Measurements from ENCODE around the gene AASS. TPM values are rescaled to one million over a fixed set of nuclear protein-coding genes. Genes with fewer than 3 reads are reported as not detected.

The AASS gene
- total RNA-seq, 1 donor = 26.4 TPM

DNA sequence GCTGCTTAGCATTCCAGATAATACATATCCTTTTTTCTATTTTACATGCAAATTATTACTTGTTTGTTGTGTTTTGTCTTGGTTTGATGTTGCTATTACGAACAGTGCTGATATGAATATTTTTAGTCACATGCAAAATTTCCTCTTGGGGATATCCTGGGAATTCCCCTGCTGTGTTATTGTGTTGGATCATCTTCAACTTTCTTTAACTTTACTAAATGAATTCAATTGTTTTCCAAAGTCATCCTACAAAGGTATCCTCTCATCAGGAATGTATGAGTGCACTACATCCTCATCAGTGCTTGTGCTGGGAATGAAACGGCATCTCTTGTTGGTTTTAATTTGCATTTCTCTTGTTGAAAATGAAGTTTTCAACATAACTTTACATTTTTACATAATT lies 87.1 kb downstream of the AASS start:
- no peaks in the 10 kb centered on the region for H3K36me3 ChIP-seq (ENCODE audit: insufficient read depth, low read length)
- no peaks in the 10 kb centered on the region for H4K20me1 ChIP-seq (ENCODE audit: insufficient read depth, low read length)
- H2AFZ ChIP-seq (ENCODE audit: low read length) = no peak overlapping the region
- TF ChIP-seq CTCF (IDR thresholded peaks at IDR 0.05; ENCODE audit: extremely low read depth, low read depth, low read length) = no peak
- no peak for DNase-seq (ENCODE audit: insufficient read length, low spot score, missing footprints)
- no peaks in the 10 kb centered on the region for H3K4me1 ChIP-seq (ENCODE audit: insufficient read depth, low read length)
- H3K27me3 ChIP-seq (ENCODE audit: insufficient read depth, low read length) = no peaks in the 10 kb centered on the region
- H3K79me2 ChIP-seq (ENCODE audit: insufficient read depth, low read length) = no peaks in the 10 kb centered on the region
- no peak overlapping the region for H3K4me3 ChIP-seq (ENCODE audit: insufficient read depth, low read length)
- H3K9me3 ChIP-seq (ENCODE audit: low read depth, low read length) = no peaks in the 10 kb centered on the region
- H3K27ac ChIP-seq (ENCODE audit: low read depth, low read length) = no peak overlapping the region
- H3K4me2 ChIP-seq (ENCODE audit: insufficient read depth, low read length) = no peak overlapping the region

DNA sequence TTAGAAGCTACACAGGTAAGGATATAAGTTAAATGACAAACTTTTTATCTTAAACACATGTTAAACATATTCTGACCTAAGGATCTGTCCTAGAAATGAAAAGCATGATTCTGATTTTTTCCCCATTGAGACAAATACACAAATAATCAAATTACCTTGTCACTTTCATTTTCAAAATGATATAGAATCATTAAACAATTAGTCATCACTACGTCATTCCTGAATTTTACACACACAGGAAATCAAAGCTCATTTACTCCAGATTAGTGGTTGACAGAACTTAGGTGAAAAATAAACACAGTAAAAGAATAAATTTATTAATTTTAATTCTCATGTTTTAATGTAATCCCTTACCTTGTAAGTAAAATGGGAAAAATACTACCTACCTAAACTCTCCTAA lies 89.0 kb downstream of the AASS start:
- Histone ChIP-seq H3K27me3 (ENCODE audit: insufficient read depth, low read length) (no peaks in the 10 kb centered on the region), H3K4me2 (ENCODE audit: insufficient read depth, low read length) (no peak overlapping the region), H3K4me1 (ENCODE audit: insufficient read depth, low read length) (no peaks in the 10 kb centered on the region), H3K27ac (ENCODE audit: low read depth, low read length) (no peak overlapping the region), H2AFZ (ENCODE audit: low read length) (no peak overlapping the region), H3K9me3 (ENCODE audit: low read depth, low read length) (no peaks in the 10 kb centered on the region), H3K79me2 (ENCODE audit: insufficient read depth, low read length) (no peaks in the 10 kb centered on the region), H4K20me1 (ENCODE audit: insufficient read depth, low read length) (no peaks in the 10 kb centered on the region), H3K36me3 (ENCODE audit: insufficient read depth, low read length) (no peaks in the 10 kb centered on the region), H3K4me3 (ENCODE audit: insufficient read depth, low read length) (no peak overlapping the region)
- no peak for DNase-seq (ENCODE audit: insufficient read length, low spot score, missing footprints)
- no peak for TF ChIP-seq CTCF (IDR thresholded peaks at IDR 0.05; ENCODE audit: extremely low read depth, low read depth, low read length)

GRCh38 chr7:122054393-122054792 lies 89.7 kb downstream of the AASS start:
- H3K79me2 ChIP-seq (ENCODE audit: insufficient read depth, low read length) = no peaks in the 10 kb centered on the region
- H4K20me1 ChIP-seq (ENCODE audit: insufficient read depth, low read length) = no peaks in the 10 kb centered on the region

GRCh38 chr7:122046402-122046801 lies 97.6 kb downstream of the AASS start:
- DNase-seq (ENCODE audit: insufficient read length, low spot score, missing footprints) = no peak
- H3K4me2 ChIP-seq (ENCODE audit: insufficient read depth, low read length) = no peak overlapping the region
- H4K20me1 ChIP-seq (ENCODE audit: insufficient read depth, low read length) = no peaks in the 10 kb centered on the region
- TF ChIP-seq CTCF (IDR thresholded peaks at IDR 0.05; ENCODE audit: extremely low read depth, low read depth, low read length) = no peak
- H3K27ac ChIP-seq (ENCODE audit: low read depth, low read length) = no peak overlapping the region
- no peaks in the 10 kb centered on the region for H3K9me3 ChIP-seq (ENCODE audit: low read depth, low read length)
- H3K27me3 ChIP-seq (ENCODE audit: insufficient read depth, low read length) = no peaks in the 10 kb centered on the region
- no peak overlapping the region for H2AFZ ChIP-seq (ENCODE audit: low read length)
- no peaks in the 10 kb centered on the region for H3K36me3 ChIP-seq (ENCODE audit: insufficient read depth, low read length)
- no peak overlapping the region for H3K4me3 ChIP-seq (ENCODE audit: insufficient read depth, low read length)
- no peaks in the 10 kb centered on the region for H3K79me2 ChIP-seq (ENCODE audit: insufficient read depth, low read length)
- no peaks in the 10 kb centered on the region for H3K4me1 ChIP-seq (ENCODE audit: insufficient read depth, low read length)

More at GRCh38 chr7:122054393-122054792, 89.7 kb downstream of the AASS start:
- DNase-seq (ENCODE audit: insufficient read length, low spot score, missing footprints) = no peak
- Histone ChIP-seq H3K4me1 (ENCODE audit: insufficient read depth, low read length) (no peaks in the 10 kb centered on the region), H3K27me3 (ENCODE audit: insufficient read depth, low read length) (no peaks in the 10 kb centered on the region), H3K4me2 (ENCODE audit: insufficient read depth, low read length) (no peak overlapping the region), H3K27ac (ENCODE audit: low read depth, low read length) (no peak overlapping the region), H3K9me3 (ENCODE audit: low read depth, low read length) (no peaks in the 10 kb centered on the region), H3K4me3 (ENCODE audit: insufficient read depth, low read length) (no peak overlapping the region), H3K36me3 (ENCODE audit: insufficient read depth, low read length) (no peaks in the 10 kb centered on the region), H2AFZ (ENCODE audit: low read length) (no peak overlapping the region)
- no peak for TF ChIP-seq CTCF (IDR thresholded peaks at IDR 0.05; ENCODE audit: extremely low read depth, low read depth, low read length)

All from osteoblast (primary cell).